ENCODE data around the gene NAA80.
"Not testable (repeated sequence)": the region's sequence is repeated elsewhere in the genome, so short reads cannot be mapped to it uniquely, and the experiment has no call there.

NAA80 gene

GRCh38 chr3:50314342-50314741 lies 15.1 kb upstream of the NAA80 start:
- H3K27me3 ChIP-seq (ENCODE audit: control insufficient read depth, insufficient read depth, low read length, poor library complexity, severe bottlenecking) = no peaks in the 10 kb centered on the region
- H3K9me3 ChIP-seq (ENCODE audit: control insufficient read depth, low read length) = no peaks in the 10 kb centered on the region
- H3K36me3 ChIP-seq (ENCODE audit: control insufficient read depth, insufficient read depth, low read length) = peaks cover 16% of the 10 kb centered on the region
- 96 to 98% methylated on average over 3 of the region's 3 CpGs for WGBS, 2 experiments
- H3K4me3 ChIP-seq (ENCODE audit: insufficient read depth, low read depth, low read length) = no peak overlapping the region
- H3K4me1 ChIP-seq (ENCODE audit: control insufficient read depth, insufficient read depth, low read length) = peaks cover 7% of the 10 kb centered on the region
- no peak overlapping the region for H3K27ac ChIP-seq (ENCODE audit: insufficient read depth, low read depth, low read length, poor library complexity, severe bottlenecking)

DNA sequence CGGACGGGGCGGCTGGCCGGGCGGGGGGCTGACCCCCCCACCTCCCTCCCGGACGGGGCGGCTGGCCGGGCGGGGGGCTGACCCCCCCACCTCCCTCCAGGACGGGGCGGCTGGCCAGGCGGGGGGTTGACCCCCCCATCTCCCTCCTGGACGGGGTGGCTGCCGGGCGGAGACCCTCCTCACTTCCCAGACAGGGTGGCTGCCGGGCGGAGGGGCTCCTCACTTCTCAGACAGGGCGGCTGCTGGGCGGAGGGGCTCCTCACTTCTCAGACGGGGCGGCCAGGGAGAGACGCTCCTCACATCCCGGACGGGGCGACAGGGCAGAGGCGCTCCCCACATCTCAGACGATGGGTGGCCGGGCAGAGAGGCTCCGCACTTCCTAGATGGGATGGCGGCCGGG lies 12.8 kb upstream of the NAA80 start:
- not testable (repeated sequence) for H3K9me3 ChIP-seq (ENCODE audit: control insufficient read depth, low read length); H3K27ac ChIP-seq (ENCODE audit: insufficient read depth, low read depth, low read length, poor library complexity, severe bottlenecking); H3K27me3 ChIP-seq (ENCODE audit: control insufficient read depth, insufficient read depth, low read length, poor library complexity, severe bottlenecking); H3K4me3 ChIP-seq (ENCODE audit: insufficient read depth, low read depth, low read length); H3K4me1 ChIP-seq (ENCODE audit: control insufficient read depth, insufficient read depth, low read length); H3K36me3 ChIP-seq (ENCODE audit: control insufficient read depth, insufficient read depth, low read length)
- WGBS, 2 experiments = 93% methylated on average over 15 to 27 of the region's 32 CpGs

DNA sequence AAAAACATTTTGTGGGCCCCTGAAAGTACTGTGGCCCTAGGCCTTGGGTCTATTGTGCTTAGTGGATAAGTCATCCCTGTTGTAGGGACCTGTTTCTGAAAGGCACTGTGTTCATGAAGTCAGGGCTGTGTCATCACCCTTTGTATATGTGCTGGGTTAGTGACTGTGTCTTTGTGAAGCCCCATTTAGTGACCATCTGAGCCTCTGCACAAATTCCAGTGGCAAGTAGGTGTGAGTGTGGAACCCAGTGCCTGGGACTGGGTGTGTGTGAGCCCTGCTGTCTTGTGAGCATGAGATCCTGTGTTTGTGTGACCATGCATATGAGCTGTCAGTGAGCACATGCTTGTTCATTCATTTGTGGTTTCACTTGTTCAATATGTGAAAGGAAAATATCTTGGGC lies 5.4 kb upstream of the NAA80 start:
- no peaks in the 10 kb centered on the region for H3K9me3 ChIP-seq (ENCODE audit: control insufficient read depth, low read length)
- H3K27me3 ChIP-seq (ENCODE audit: control insufficient read depth, insufficient read depth, low read length, poor library complexity, severe bottlenecking) = no peaks in the 10 kb centered on the region
- H3K27ac ChIP-seq (ENCODE audit: insufficient read depth, low read depth, low read length, poor library complexity, severe bottlenecking) = no peak overlapping the region
- no peak overlapping the region for H3K4me3 ChIP-seq (ENCODE audit: insufficient read depth, low read depth, low read length)
- H3K36me3 ChIP-seq (ENCODE audit: control insufficient read depth, insufficient read depth, low read length) = no peaks in the 10 kb centered on the region
- peaks cover 3% of the 10 kb centered on the region for H3K4me1 ChIP-seq (ENCODE audit: control insufficient read depth, insufficient read depth, low read length)

DNA sequence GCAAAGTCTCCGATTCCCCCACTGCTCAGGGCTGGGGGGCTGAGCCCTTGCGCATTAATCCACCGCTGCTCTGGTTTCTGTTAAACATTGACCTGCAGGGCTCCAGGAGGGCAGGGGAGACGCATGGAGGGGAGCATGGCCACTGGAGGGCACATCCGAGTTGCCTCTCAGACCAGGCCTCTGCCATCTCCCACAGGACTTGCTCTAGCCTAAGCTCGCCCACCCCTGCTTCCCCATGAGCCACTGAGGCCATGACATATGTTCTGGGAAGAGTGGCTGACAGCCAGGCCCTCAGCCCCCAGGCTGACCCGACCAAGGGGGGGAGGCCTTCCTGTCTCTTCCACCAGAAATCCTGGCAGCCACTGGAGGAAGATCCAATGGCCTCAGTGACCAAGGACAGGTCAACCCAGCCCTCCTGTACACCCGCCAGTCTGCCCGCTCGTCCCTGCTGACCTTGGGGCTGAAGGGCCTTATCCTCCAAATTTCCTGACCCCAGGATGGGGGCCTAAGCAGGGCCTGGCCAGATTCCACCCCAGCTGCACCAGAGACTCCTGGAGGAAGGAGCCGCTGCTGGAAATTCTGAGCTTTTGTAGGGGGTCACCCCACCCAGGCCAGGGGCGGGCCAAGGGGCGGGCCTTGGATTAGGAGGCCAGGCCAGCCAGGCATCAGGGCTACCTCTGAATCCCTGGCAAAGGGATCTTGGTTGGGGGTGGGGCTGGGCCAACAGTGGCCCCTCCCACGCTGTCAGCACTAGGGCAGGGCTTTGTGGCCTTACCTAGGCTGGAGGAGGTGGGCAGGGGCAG lies 4.0 kb upstream of the NAA80 start, which contains the start of gene HYAL1:
Gene HYAL1, minus strand, starts transcription at position 562 of the 803 bp plus-strand sequence. CDS start 618 bp downstream, outside the sequence.
- Histone ChIP-seq H3K9me3 (ENCODE audit: control insufficient read depth, low read length) (no peaks in the 10 kb centered on the region), H3K4me1 (ENCODE audit: control insufficient read depth, insufficient read depth, low read length) (peaks cover 10% of the 10 kb centered on the region), H3K27me3 (ENCODE audit: control insufficient read depth, insufficient read depth, low read length, poor library complexity, severe bottlenecking) (no peaks in the 10 kb centered on the region), H3K36me3 (ENCODE audit: control insufficient read depth, insufficient read depth, low read length) (no peaks in the 10 kb centered on the region), H3K27ac (ENCODE audit: insufficient read depth, low read depth, low read length, poor library complexity, severe bottlenecking) (peak within 1 kb of the TSS; percentile 33), H3K4me3 (ENCODE audit: insufficient read depth, low read depth, low read length) (no peak within 1 kb of the TSS)
- WGBS, 2 experiments = 70 to 75% methylated on average over 14 of the region's 14 CpGs

- H3K27me3 ChIP-seq (ENCODE audit: control insufficient read depth, insufficient read depth, low read length, poor library complexity, severe bottlenecking) = no peaks in the 10 kb centered on the region
- H3K36me3 ChIP-seq (ENCODE audit: control insufficient read depth, insufficient read depth, low read length) = no peaks in the 10 kb centered on the region
- peaks cover 12% of the 10 kb centered on the region for H3K4me1 ChIP-seq (ENCODE audit: control insufficient read depth, insufficient read depth, low read length)
- H3K4me3 ChIP-seq (ENCODE audit: insufficient read depth, low read depth, low read length) = no peak overlapping the region
- H3K27ac ChIP-seq (ENCODE audit: insufficient read depth, low read depth, low read length, poor library complexity, severe bottlenecking) = no peak overlapping the region
- WGBS, 2 experiments = 93 to 94% methylated on average over 32 of the region's 32 CpGs
- no peaks in the 10 kb centered on the region for H3K9me3 ChIP-seq (ENCODE audit: control insufficient read depth, low read length)
Observed at GRCh38 chr3:50302095-50303012, 3.1 kb upstream of the NAA80 start.

DNA sequence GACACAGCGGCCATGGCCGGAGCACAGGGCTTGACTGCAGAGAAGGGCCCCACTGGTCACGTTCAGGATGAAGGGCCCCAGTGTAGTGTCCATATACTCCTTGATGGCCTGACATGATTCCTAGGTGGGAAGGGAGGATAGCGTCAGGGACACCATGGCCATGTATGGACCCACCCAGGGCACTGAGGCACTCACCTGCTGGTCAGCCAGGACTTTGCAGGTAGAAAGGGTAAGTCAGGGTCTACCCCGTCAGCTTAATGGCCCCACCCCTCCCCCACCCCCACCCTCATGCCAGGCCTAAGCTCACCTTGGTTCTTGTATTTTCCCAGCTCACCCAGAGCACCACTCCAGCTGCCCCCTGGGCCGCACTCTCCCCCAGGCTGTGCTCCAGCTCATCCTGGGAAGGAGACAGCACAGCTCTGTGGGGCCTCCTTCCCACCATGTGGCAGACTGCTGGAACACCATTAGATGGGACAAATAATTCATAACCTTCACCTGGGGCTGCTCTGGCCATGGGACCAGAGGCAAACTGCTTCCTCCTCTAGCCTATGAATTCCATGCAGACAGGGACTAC lies 1.6 kb upstream of the NAA80 start:
- no peaks in the 10 kb centered on the region for H3K27me3 ChIP-seq (ENCODE audit: control insufficient read depth, insufficient read depth, low read length, poor library complexity, severe bottlenecking)
- WGBS, 2 experiments = 90 to 92% methylated on average over 6 of the region's 6 CpGs
- H3K4me1 ChIP-seq (ENCODE audit: control insufficient read depth, insufficient read depth, low read length) = peaks cover 12% of the 10 kb centered on the region
- no peaks in the 10 kb centered on the region for H3K36me3 ChIP-seq (ENCODE audit: control insufficient read depth, insufficient read depth, low read length)
- no peak overlapping the region for H3K4me3 ChIP-seq (ENCODE audit: insufficient read depth, low read depth, low read length)
- H3K27ac ChIP-seq (ENCODE audit: insufficient read depth, low read depth, low read length, poor library complexity, severe bottlenecking) = no peak overlapping the region
- H3K9me3 ChIP-seq (ENCODE audit: control insufficient read depth, low read length) = no peaks in the 10 kb centered on the region

- Histone ChIP-seq H3K4me3 (ENCODE audit: insufficient read depth, low read depth, low read length) (peak overlapping the region; percentile 89), H3K4me1 (ENCODE audit: control insufficient read depth, insufficient read depth, low read length) (peaks cover 12% of the 10 kb centered on the region), H3K9me3 (ENCODE audit: control insufficient read depth, low read length) (no peaks in the 10 kb centered on the region), H3K27ac (ENCODE audit: insufficient read depth, low read depth, low read length, poor library complexity, severe bottlenecking) (no peak overlapping the region), H3K27me3 (ENCODE audit: control insufficient read depth, insufficient read depth, low read length, poor library complexity, severe bottlenecking) (no peaks in the 10 kb centered on the region), H3K36me3 (ENCODE audit: control insufficient read depth, insufficient read depth, low read length) (no peaks in the 10 kb centered on the region)
- WGBS, 2 experiments = 77 to 80% methylated on average over 12 of the region's 12 CpGs
Observed at GRCh38 chr3:50299929-50300680, 900 bp upstream of the NAA80 start.

- Histone ChIP-seq H3K36me3 (ENCODE audit: control insufficient read depth, insufficient read depth, low read length) (no peaks in the 10 kb centered on the region), H3K27me3 (ENCODE audit: control insufficient read depth, insufficient read depth, low read length, poor library complexity, severe bottlenecking) (no peaks in the 10 kb centered on the region), H3K27ac (ENCODE audit: insufficient read depth, low read depth, low read length, poor library complexity, severe bottlenecking) (no peak overlapping the region), H3K4me3 (ENCODE audit: insufficient read depth, low read depth, low read length) (peak overlapping the region; percentile 89), H3K9me3 (ENCODE audit: control insufficient read depth, low read length) (no peaks in the 10 kb centered on the region), H3K4me1 (ENCODE audit: control insufficient read depth, insufficient read depth, low read length) (peaks cover 12% of the 10 kb centered on the region)
- WGBS, 2 experiments = 6% methylated on average over 12 of the region's 12 CpGs
Observed at GRCh38 chr3:50299638-50299928, 378 bp upstream of the NAA80 start.

DNA sequence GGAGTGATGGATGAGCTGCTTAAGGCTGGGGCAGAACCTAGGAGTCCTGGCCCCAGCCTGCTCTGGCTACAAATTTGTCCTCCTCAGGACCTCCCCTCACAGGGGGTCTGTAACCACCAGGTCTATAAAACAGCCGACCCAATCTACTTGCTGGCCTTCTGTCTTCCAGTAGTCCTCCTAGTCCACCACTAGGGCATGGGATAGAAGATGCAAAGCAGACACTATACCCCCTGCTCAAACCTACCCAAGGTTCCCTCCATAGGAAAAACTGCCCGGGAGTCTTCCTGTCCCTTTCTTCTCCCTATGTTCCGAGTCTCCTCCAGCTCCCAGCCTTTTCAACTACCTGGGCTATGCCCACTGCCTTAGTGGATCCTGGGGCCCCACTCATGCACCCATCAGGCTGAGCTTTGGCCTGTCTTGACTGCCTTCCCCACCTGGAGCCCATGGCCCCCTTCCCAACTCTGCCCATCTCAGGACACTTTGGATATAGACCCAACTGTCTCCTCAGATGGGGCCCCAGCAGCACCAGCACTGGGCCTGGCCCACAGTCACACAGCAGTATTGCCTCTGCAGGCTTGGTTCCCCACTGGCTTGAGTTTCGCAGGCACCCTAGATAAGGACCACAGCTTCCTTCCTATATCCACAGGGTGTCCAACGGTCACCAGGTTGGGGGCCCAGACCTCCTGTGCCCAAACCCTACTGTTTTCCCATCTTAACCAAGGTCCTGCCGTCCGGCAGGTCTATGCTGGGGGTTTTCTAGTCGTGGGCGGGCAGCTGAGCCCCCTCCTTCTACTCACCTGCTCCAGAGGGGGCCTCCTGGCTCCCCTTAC lies 1.1 kb downstream of the NAA80 start:
- Histone ChIP-seq H3K27ac (ENCODE audit: insufficient read depth, low read depth, low read length, poor library complexity, severe bottlenecking) (no peak overlapping the region), H3K4me1 (ENCODE audit: control insufficient read depth, insufficient read depth, low read length) (peaks cover 10% of the 10 kb centered on the region), H3K4me3 (ENCODE audit: insufficient read depth, low read depth, low read length) (peak overlapping the region; percentile 89), H3K27me3 (ENCODE audit: control insufficient read depth, insufficient read depth, low read length, poor library complexity, severe bottlenecking) (no peaks in the 10 kb centered on the region), H3K36me3 (ENCODE audit: control insufficient read depth, insufficient read depth, low read length) (no peaks in the 10 kb centered on the region), H3K9me3 (ENCODE audit: control insufficient read depth, low read length) (no peaks in the 10 kb centered on the region)
- 62 to 68% methylated on average over 9 of the region's 9 CpGs for WGBS, 2 experiments
